Measurements from ENCODE around the gene DNASE1L2. TPM values are rescaled to one million over a fixed set of nuclear protein-coding genes. Genes with fewer than 3 reads are reported as not detected.

The DNASE1L2 gene
- polyA plus RNA-seq, 4 donors = 0.63 to 2.0 (median 0.90) TPM

GRCh38 chr16:2282866-2283555 is 46.8 kb downstream of the DNASE1L2 start:
- no peak for DNase-seq (ENCODE audit: low read depth in 4 of 4, low spot score in 3 of 4)

GRCh38 chr16:2284001-2284770 is 47.9 kb downstream of the DNASE1L2 start:
- DNase-seq (ENCODE audit: low read depth in 4 of 4, low spot score in 3 of 4) = no peak

GRCh38 chr16:2284797-2285576 is 48.7 kb downstream of the DNASE1L2 start:
- no peak for DNase-seq (ENCODE audit: low read depth in 4 of 4, low spot score in 3 of 4)

- DNase-seq (ENCODE audit: low read depth in 4 of 4, low spot score in 3 of 4) = no peak
Measured at GRCh38 chr16:2285731-2286191, 49.5 kb downstream of the DNASE1L2 start.

- DNase-seq (ENCODE audit: low read depth in 4 of 4, low spot score in 3 of 4) = no peak
Measured at GRCh38 chr16:2286550-2286949, 50.3 kb downstream of the DNASE1L2 start.

- no peak for DNase-seq (ENCODE audit: low read depth in 4 of 4, low spot score in 3 of 4)
Measured at GRCh38 chr16:2287916-2288547, 51.8 kb downstream of the DNASE1L2 start.

Other genes starting within 250 kb of the DNASE1L2 start
- 1 to 10 TPM; 1.7 to 3.1 (median 1.9) TPM for gene SYNGR3, start 246.5 kb upstream of the DNASE1L2 start, polyA plus RNA-seq (ENCODE audit: insufficient read length in 4 of 4)
- gene ZNF598, start 226.6 kb upstream of the DNASE1L2 start, polyA plus RNA-seq (ENCODE audit: insufficient read length in 4 of 4) = 10 to 100 TPM; 16.9 to 28.3 (median 18.9) TPM
- 10 to 100 TPM in 1 of 4 donors, 1 to 10 TPM in 3; 4.2 to 12.3 (median 7.3) TPM for gene NPW, start 216.7 kb upstream of the DNASE1L2 start, polyA plus RNA-seq (ENCODE audit: insufficient read length in 4 of 4)
- 100 to 1,000 TPM; 102 to 161 (median 104) TPM for gene NHERF2, start 209.5 kb upstream of the DNASE1L2 start, polyA plus RNA-seq (ENCODE audit: insufficient read length in 4 of 4)
- gene NTHL1, start 188.6 kb upstream of the DNASE1L2 start, polyA plus RNA-seq (ENCODE audit: insufficient read length in 4 of 4) = 10 to 100 TPM; 15.8 to 27.1 (median 17.5) TPM
- 100 to 1,000 TPM; 121 to 183 (median 146) TPM for gene TSC2, start 188.5 kb upstream of the DNASE1L2 start, polyA plus RNA-seq (ENCODE audit: insufficient read length in 4 of 4)
- gene PKD1, start 100.5 kb upstream of the DNASE1L2 start, polyA plus RNA-seq (ENCODE audit: insufficient read length in 4 of 4) = 100 to 1,000 TPM in 2 of 4 donors, 10 to 100 TPM in 2; 51.6 to 119 (median 94.0) TPM
- 1 to 10 TPM; 1.9 to 4.0 (median 2.4) TPM for gene RAB26, start 87.8 kb upstream of the DNASE1L2 start, polyA plus RNA-seq (ENCODE audit: insufficient read length in 4 of 4)
- gene TRAF7, start 80.7 kb upstream of the DNASE1L2 start, polyA plus RNA-seq (ENCODE audit: insufficient read length in 4 of 4) = 10 to 100 TPM; 41.7 to 56.9 (median 50.5) TPM
- gene CASKIN1, start 39.8 kb upstream of the DNASE1L2 start, polyA plus RNA-seq (ENCODE audit: insufficient read length in 4 of 4) = 1 to 10 TPM in 3 of 4 donors, under 1 TPM in 1; 0.79 to 2.4 (median 1.4) TPM
- 10 to 100 TPM; 32.8 to 55.0 (median 40.7) TPM for gene MLST8, start 31.0 kb upstream of the DNASE1L2 start, polyA plus RNA-seq (ENCODE audit: insufficient read length in 4 of 4)
- 10 to 100 TPM in 1 of 4 donors, 1 to 10 TPM in 3; 4.6 to 11.5 (median 5.4) TPM for gene BRICD5, start 25.6 kb upstream of the DNASE1L2 start, polyA plus RNA-seq (ENCODE audit: insufficient read length in 4 of 4)
- 10 to 100 TPM in 3 of 4 donors, 1 to 10 TPM in 1; 7.3 to 19.3 (median 13.3) TPM for gene PGP, start 21.6 kb upstream of the DNASE1L2 start, polyA plus RNA-seq (ENCODE audit: insufficient read length in 4 of 4)
- 10 to 100 TPM; 13.8 to 24.3 (median 15.7) TPM for gene E4F1, start 12.9 kb upstream of the DNASE1L2 start, polyA plus RNA-seq (ENCODE audit: insufficient read length in 4 of 4)
- 10 to 100 TPM; 30.5 to 89.5 (median 58.5) TPM for gene ECI1, start 15.1 kb downstream of the DNASE1L2 start, polyA plus RNA-seq (ENCODE audit: insufficient read length in 4 of 4)
- 100 to 1,000 TPM; 146 to 214 (median 201) TPM for gene RNPS1, start 31.7 kb downstream of the DNASE1L2 start, polyA plus RNA-seq (ENCODE audit: insufficient read length in 4 of 4)
- 10 to 100 TPM in 1 of 4 donors, 1 to 10 TPM in 3; 5.0 to 15.4 (median 5.9) TPM for gene ABCA3, start 104.3 kb downstream of the DNASE1L2 start, polyA plus RNA-seq (ENCODE audit: insufficient read length in 4 of 4)
- 10 to 100 TPM in 2 of 4 donors, 1 to 10 TPM in 2; 7.8 to 11.9 (median 10.3) TPM for gene CCNF, start 193.0 kb downstream of the DNASE1L2 start, polyA plus RNA-seq (ENCODE audit: insufficient read length in 4 of 4)
- gene TEDC2, start 223.7 kb downstream of the DNASE1L2 start, polyA plus RNA-seq (ENCODE audit: insufficient read length in 4 of 4) = 10 to 100 TPM in 2 of 4 donors, 1 to 10 TPM in 2; 6.1 to 14.6 (median 10.1) TPM
- gene NTN3, start 234.9 kb downstream of the DNASE1L2 start, polyA plus RNA-seq (ENCODE audit: insufficient read length in 4 of 4) = 1 to 10 TPM; 2.1 to 5.0 (median 2.6) TPM
- gene TBC1D24, start 238.7 kb downstream of the DNASE1L2 start, polyA plus RNA-seq (ENCODE audit: insufficient read length in 4 of 4) = 10 to 100 TPM; 15.1 to 22.7 (median 18.3) TPM